GM23338 (cell line): ENCODE results near the gene HADHB. TPM values are rescaled to one million over a fixed set of nuclear protein-coding genes. Genes with fewer than 3 reads are reported as not detected.

ENCODE experiments used
- ATAC-seq: fragments of 200-7000 bp; cut with Tn5 transposase; 3 replicates; pipeline ENCODE4 v1.9.1; 2020
- DNase-seq: peaks from one replicate; pipeline ENCODE4 v3.0.0-alpha.2; 2015; ENCODE audit warnings: low spot score
- H2AFZ ChIP-seq: fragments of 200-600 bp; sonication (generic); 2 replicates; pipeline ENCODE4 v1.8.0; 2016; ENCODE audit warnings: antibody characterized with exemption, mild to moderate bottlenecking, moderate library complexity
- H3F3A ChIP-seq: fragments of 200-600 bp; sonication (generic); replicated peaks from 2 replicates; pipeline ENCODE4 v1.8.0; 2017; ENCODE audit warnings: antibody characterized with exemption, mixed run types, low read depth
- H3K27ac ChIP-seq: fragments of 200-600 bp; sonication (generic); 2 replicates; pipeline ENCODE4 v1.6.1; 2016; ENCODE audit warnings: low read depth
- H3K27me3 ChIP-seq: fragments of 200-600 bp; sonication (generic); 2 replicates; pipeline ENCODE4 v1.8.0; 2016; ENCODE audit warnings: mild to moderate bottlenecking, mixed run types, moderate library complexity; ENCODE audit not compliant: insufficient read depth
- H3K36me3 ChIP-seq: fragments of 200-600 bp; sonication (generic); 2 replicates; pipeline ENCODE4 v1.8.0; 2016; ENCODE audit warnings: mild to moderate bottlenecking; ENCODE audit not compliant: insufficient read depth
- H3K4me1 ChIP-seq: fragments of 200-600 bp; sonication (generic); 2 replicates; pipeline ENCODE4 v1.8.0; 2016; ENCODE audit warnings: mild to moderate bottlenecking, moderate library complexity; ENCODE audit not compliant: insufficient read depth
- H3K4me2 ChIP-seq: fragments of 200-600 bp; sonication (generic); 2 replicates; pipeline ENCODE4 v1.7.1; 2017; ENCODE audit warnings: mixed run types
- H3K4me3 ChIP-seq: fragments of 200-600 bp; sonication (generic); 2 replicates; pipeline ENCODE4 v1.6.1; 2016; ENCODE audit warnings: mixed run types
- H3K79me2 ChIP-seq: fragments of 200-600 bp; sonication (generic); replicated peaks from 2 replicates; pipeline ENCODE4 v1.8.0; 2017; ENCODE audit warnings: mild to moderate bottlenecking; ENCODE audit not compliant: insufficient read depth
- H3K9me2 ChIP-seq: fragments of 200-600 bp; sonication (generic); 2 replicates; pipeline ENCODE4 v1.8.0; 2017; ENCODE audit not compliant: insufficient read depth
- H4K20me1 ChIP-seq: fragments of 200-600 bp; sonication (generic); replicated peaks from 2 replicates; pipeline ENCODE4 v1.8.0; 2017; ENCODE audit warnings: mild to moderate bottlenecking; ENCODE audit not compliant: insufficient read depth
- H3K27ac Mint-ChIP-seq: 2 replicates; pipeline ENCODE4 v1.8.0; 2020; ENCODE audit warnings: inconsistent platforms, mild to moderate bottlenecking, moderate library complexity, mixed read lengths
- H3K27me3 Mint-ChIP-seq: 3 replicates; pipeline ENCODE4 v1.8.0; 2022; ENCODE audit warnings: low read depth, mild to moderate bottlenecking, moderate library complexity, mixed read lengths, inconsistent platforms; ENCODE audit not compliant: insufficient read depth, poor library complexity
- H3K36me3 Mint-ChIP-seq: 3 replicates; pipeline ENCODE4 v1.8.0; 2021; ENCODE audit warnings: low read depth, mild to moderate bottlenecking, inconsistent platforms, moderate library complexity, mixed read lengths
- H3K4me1 Mint-ChIP-seq: 3 replicates; pipeline ENCODE4 v1.8.0; 2020; ENCODE audit warnings: mild to moderate bottlenecking, inconsistent platforms, mixed read lengths
- H3K4me3 Mint-ChIP-seq: 3 replicates; pipeline ENCODE4 v1.8.0; 2021; ENCODE audit warnings: moderate library complexity, mild to moderate bottlenecking, inconsistent platforms, mixed read lengths
- H3K9me3 Mint-ChIP-seq: 3 replicates; pipeline ENCODE4 v1.8.0; 2020; ENCODE audit warnings: moderate library complexity, mild to moderate bottlenecking, inconsistent platforms, mixed read lengths
- CREB1 ChIP-seq: fragments of 250-450 bp; sonication (Bioruptor Pico); IDR thresholded peaks from 2 replicates; pipeline ENCODE4 v1.5.0; 2020; ENCODE audit warnings: low read depth, mild to moderate bottlenecking, moderate library complexity
- ETS1 ChIP-seq: IDR thresholded peaks from 2 replicates; pipeline ENCODE4 v1.6.1; 2016; ENCODE audit warnings: antibody characterized with exemption
- EZH2phosphoT487 ChIP-seq: fragments of 200-600 bp; sonication (generic); IDR thresholded peaks from one replicate; pipeline ENCODE4 v1.8.1; 2018; ENCODE audit warnings: antibody characterized with exemption; ENCODE audit not compliant: unreplicated experiment
- JUNB ChIP-seq: IDR thresholded peaks from one replicate; pipeline ENCODE4 v1.6.1; 2016; ENCODE audit warnings: antibody characterized with exemption; ENCODE audit not compliant: unreplicated experiment
- POLR2AphosphoS5 ChIP-seq: IDR thresholded peaks from 2 replicates; pipeline ENCODE4 v1.6.1; 2016; ENCODE audit warnings: antibody characterized with exemption, low read depth
- REST ChIP-seq: IDR thresholded peaks from one replicate; pipeline ENCODE4 v1.6.1; 2018; ENCODE audit warnings: antibody characterized with exemption; ENCODE audit not compliant: unreplicated experiment
- STAT1 ChIP-seq: IDR thresholded peaks from one replicate; pipeline ENCODE4 v1.6.1; 2016; ENCODE audit warnings: antibody characterized with exemption; ENCODE audit not compliant: unreplicated experiment
- ZNF114 ChIP-seq: fragments of 250-450 bp; sonication (Bioruptor Pico); IDR thresholded peaks from 2 replicates; pipeline ENCODE4 v1.5.0; 2020; ENCODE audit warnings: mild to moderate bottlenecking, moderate library complexity
- ZNF331 ChIP-seq: fragments of 250-450 bp; sonication (Bioruptor Pico); IDR thresholded peaks from 2 replicates; pipeline ENCODE4 v1.5.0; 2020; ENCODE audit warnings: low read depth, mild to moderate bottlenecking, moderate library complexity
- polyA plus RNA-seq: library from polyadenylated mRNA; unstranded; fragments of >200 nt; fragmentation: Nextera tagmentation; extraction: Ambion mirVana; gene quantifications from 2 replicates; pipeline ENCODE4 v1.2.1, GENCODE V29; 2016
- total RNA-seq: library from RNA; depleted of rRNA; stranded (reverse); fragments of >200 nt; shearing (Covaris generic); gene quantifications from 2 replicates; pipeline ENCODE4 v1.2.3, GENCODE V29; 2014
- TF ChIP-seq, protein P1 (sequence below): fragments of 250-450 bp; sonication (Bioruptor Pico); IDR thresholded peaks from 2 replicates; pipeline ENCODE4 v1.5.0; 2020; ENCODE audit warnings: mild to moderate bottlenecking, moderate library complexity
- TF ChIP-seq, protein P2 (sequence below), 2 experiments: fragments of 200-600 bp in 1 of 2; sonication (generic) in 1 of 2; conservative IDR thresholded peaks; 2 replicates each; pipeline versions ENCODE4 v1.5.1 to v1.6.1; 2016 to 2017; ENCODE audit warnings: antibody characterized with exemption in 2 of 2, low read depth in 2 of 2, mild to moderate bottlenecking in 2 of 2, moderate library complexity in 1 of 2

Gene HADHB
- total and polyA plus RNA-seq, 2 experiments from 2014 or later = 41.1 to 43.4 TPM

DNA sequence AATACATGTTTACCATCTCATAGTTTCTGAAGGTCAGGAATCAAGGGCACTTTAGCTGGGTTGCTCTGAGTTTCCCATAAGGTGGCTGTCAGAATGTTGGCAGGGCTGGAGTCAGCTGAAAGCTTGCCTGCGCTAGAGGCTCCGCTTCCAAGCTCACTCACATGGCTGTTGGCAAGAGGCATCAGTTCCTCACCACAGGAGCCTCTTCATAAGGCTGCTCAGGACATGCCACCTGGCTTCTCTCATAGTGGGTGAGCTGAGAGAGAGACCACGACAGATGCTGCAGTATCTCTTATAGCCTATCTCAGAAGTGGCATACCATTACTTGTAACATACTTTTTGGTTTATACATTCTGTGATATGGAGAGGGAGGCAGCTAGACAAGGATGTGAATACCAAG is 7.2 kb downstream of the HADHB start (continued):
- TF ChIP-seq REST (no peak), ZNF331 (CRISPR knock-in tag) (no peak), POLR2AphosphoS5 (no peak)

GRCh38 chr2:26255759-26256384 is 11.1 kb downstream of the HADHB start:
- Histone ChIP-seq H3K27ac (no peak overlapping the region), H3K79me2 (peaks cover 27% of the 10 kb centered on the region), H3F3A (no peaks in the 10 kb centered on the region), H3K4me1 (no peaks in the 10 kb centered on the region), H4K20me1 (peaks cover 2% of the 10 kb centered on the region; the same call in 1 of the 2 replicates), H3K4me3 (no peak overlapping the region), H3K4me2 (no peak overlapping the region), H3K36me3 (no peaks in the 10 kb centered on the region), H3K27me3 (no peaks in the 10 kb centered on the region), H3K9me2 (no peaks in the 10 kb centered on the region), H2AFZ (no peak overlapping the region)
- no peaks in the 10 kb centered on the region for H3K4me1 Mint-ChIP-seq
- DNase-seq (no peak), ATAC-seq (no peak)
- H3K27ac Mint-ChIP-seq = no peak overlapping the region
- H3K4me3 Mint-ChIP-seq = no peak overlapping the region
- H3K27me3 Mint-ChIP-seq = no peaks in the 10 kb centered on the region
- peaks cover 24% of the 10 kb centered on the region for H3K36me3 Mint-ChIP-seq
- no peaks in the 10 kb centered on the region for H3K9me3 Mint-ChIP-seq
- TF ChIP-seq STAT1 (no peak), ZNF114 (CRISPR knock-in tag) (no peak), ETS1 (no peak), EZH2phosphoT487 (no peak), JUNB (no peak), POLR2AphosphoS5 (no peak), CREB1 (no peak)
- TF ChIP-seq, protein P1, sequence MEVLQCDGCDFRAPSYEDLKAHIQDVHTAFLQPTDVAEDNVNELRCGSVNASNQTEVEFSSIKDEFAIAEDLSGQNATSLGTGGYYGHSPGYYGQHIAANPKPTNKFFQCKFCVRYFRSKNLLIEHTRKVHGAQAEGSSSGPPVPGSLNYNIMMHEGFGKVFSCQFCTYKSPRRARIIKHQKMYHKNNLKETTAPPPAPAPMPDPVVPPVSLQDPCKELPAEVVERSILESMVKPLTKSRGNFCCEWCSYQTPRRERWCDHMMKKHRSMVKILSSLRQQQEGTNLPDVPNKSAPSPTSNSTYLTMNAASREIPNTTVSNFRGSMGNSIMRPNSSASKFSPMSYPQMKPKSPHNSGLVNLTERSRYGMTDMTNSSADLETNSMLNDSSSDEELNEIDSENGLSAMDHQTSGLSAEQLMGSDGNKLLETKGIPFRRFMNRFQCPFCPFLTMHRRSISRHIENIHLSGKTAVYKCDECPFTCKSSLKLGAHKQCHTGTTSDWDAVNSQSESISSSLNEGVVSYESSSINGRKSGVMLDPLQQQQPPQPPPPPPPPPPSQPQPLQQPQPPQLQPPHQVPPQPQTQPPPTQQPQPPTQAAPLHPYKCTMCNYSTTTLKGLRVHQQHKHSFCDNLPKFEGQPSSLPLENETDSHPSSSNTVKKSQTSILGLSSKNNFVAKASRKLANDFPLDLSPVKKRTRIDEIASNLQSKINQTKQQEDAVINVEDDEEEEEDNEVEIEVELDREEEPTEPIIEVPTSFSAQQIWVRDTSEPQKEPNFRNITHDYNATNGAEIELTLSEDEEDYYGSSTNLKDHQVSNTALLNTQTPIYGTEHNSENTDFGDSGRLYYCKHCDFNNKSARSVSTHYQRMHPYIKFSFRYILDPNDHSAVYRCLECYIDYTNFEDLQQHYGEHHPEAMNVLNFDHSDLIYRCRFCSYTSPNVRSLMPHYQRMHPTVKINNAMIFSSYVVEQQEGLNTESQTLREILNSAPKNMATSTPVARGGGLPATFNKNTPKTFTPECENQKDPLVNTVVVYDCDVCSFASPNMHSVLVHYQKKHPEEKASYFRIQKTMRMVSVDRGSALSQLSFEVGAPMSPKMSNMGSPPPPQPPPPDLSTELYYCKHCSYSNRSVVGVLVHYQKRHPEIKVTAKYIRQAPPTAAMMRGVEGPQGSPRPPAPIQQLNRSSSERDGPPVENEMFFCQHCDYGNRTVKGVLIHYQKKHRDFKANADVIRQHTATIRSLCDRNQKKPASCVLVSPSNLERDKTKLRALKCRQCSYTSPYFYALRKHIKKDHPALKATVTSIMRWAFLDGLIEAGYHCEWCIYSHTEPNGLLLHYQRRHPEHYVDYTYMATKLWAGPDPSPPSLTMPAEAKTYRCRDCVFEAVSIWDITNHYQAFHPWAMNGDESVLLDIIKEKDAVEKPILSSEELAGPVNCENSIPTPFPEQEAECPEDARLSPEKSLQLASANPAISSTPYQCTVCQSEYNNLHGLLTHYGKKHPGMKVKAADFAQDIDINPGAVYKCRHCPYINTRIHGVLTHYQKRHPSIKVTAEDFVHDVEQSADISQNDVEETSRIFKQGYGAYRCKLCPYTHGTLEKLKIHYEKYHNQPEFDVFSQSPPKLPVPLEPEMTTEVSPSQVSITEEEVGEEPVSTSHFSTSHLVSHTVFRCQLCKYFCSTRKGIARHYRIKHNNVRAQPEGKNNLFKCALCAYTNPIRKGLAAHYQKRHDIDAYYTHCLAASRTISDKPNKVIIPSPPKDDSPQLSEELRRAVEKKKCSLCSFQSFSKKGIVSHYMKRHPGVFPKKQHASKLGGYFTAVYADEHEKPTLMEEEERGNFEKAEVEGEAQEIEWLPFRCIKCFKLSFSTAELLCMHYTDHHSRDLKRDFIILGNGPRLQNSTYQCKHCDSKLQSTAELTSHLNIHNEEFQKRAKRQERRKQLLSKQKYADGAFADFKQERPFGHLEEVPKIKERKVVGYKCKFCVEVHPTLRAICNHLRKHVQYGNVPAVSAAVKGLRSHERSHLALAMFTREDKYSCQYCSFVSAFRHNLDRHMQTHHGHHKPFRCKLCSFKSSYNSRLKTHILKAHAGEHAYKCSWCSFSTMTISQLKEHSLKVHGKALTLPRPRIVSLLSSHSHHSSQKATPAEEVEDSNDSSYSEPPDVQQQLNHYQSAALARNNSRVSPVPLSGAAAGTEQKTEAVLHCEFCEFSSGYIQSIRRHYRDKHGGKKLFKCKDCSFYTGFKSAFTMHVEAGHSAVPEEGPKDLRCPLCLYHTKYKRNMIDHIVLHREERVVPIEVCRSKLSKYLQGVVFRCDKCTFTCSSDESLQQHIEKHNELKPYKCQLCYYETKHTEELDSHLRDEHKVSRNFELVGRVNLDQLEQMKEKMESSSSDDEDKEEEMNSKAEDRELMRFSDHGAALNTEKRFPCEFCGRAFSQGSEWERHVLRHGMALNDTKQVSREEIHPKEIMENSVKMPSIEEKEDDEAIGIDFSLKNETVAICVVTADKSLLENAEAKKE (CRISPR knock-in tag) = no peak
- TF ChIP-seq, protein P2, sequence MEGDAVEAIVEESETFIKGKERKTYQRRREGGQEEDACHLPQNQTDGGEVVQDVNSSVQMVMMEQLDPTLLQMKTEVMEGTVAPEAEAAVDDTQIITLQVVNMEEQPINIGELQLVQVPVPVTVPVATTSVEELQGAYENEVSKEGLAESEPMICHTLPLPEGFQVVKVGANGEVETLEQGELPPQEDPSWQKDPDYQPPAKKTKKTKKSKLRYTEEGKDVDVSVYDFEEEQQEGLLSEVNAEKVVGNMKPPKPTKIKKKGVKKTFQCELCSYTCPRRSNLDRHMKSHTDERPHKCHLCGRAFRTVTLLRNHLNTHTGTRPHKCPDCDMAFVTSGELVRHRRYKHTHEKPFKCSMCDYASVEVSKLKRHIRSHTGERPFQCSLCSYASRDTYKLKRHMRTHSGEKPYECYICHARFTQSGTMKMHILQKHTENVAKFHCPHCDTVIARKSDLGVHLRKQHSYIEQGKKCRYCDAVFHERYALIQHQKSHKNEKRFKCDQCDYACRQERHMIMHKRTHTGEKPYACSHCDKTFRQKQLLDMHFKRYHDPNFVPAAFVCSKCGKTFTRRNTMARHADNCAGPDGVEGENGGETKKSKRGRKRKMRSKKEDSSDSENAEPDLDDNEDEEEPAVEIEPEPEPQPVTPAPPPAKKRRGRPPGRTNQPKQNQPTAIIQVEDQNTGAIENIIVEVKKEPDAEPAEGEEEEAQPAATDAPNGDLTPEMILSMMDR (conservative IDR thresholded peaks at IDR 0.05; ENCODE audit: low read depth in 2 of 2) = no peak
